ENCODE results near the gene NSMCE1. TPM values are rescaled to one million over a fixed set of nuclear protein-coding genes. Genes with fewer than 3 reads are reported as not detected.

The NSMCE1 gene
- total RNA-seq, 1 experiment from 2014 or later, result 45.7 TPM

- no peak for TF ChIP-seq EZH2 (IDR thresholded peaks at IDR 0.05; ENCODE audit: borderline replicate concordance, low read depth, low read length, poor library complexity, severe bottlenecking)
- TF ChIP-seq CTCF (conservative IDR thresholded peaks at IDR 0.05; ENCODE audit: low read depth, low read length), result no peak
- Histone ChIP-seq H3K36me3 (ENCODE audit: insufficient read depth, low read length, poor library complexity, severe bottlenecking) (no peaks in the 10 kb centered on the region), H3K27ac (ENCODE audit: low read depth, low read length, poor library complexity, severe bottlenecking) (peak overlapping the region; percentile 57), H3K4me1 (ENCODE audit: insufficient read depth, low read length, poor library complexity, severe bottlenecking) (peaks cover 29% of the 10 kb centered on the region), H3K4me3 (ENCODE audit: low read depth, low read length, poor library complexity, severe bottlenecking) (no peak overlapping the region), H3K27me3 (replicated peaks; ENCODE audit: insufficient read depth, low read depth, low read length, poor library complexity) (no peaks in the 10 kb centered on the region), H3K9me3 (ENCODE audit: low read depth, low read length, poor library complexity, severe bottlenecking) (no peaks in the 10 kb centered on the region)
- peak; percentile 63 for DNase-seq (ENCODE audit: low spot score)
- ChIA-PET CTCF (no interaction called here), POLR2A (ENCODE audit: low non-redundant PET) (no interaction called here)
- intact Hi-C loops (cut with micrococcal nuclease; ENCODE audit: unreplicated experiment), result no loop called here
- BruUV-seq (replicated peaks), result no TSS peak
Observed at GRCh38 chr16:27199736-27200135, 68.8 kb downstream of the NSMCE1 start.

GRCh38 chr16:27199235-27199586, 69.4 kb downstream of the NSMCE1 start:
- no peak for DNase-seq (ENCODE audit: low spot score)
- TF ChIP-seq CTCF (conservative IDR thresholded peaks at IDR 0.05; ENCODE audit: low read depth, low read length) (no peak), EZH2 (IDR thresholded peaks at IDR 0.05; ENCODE audit: borderline replicate concordance, low read depth, low read length, poor library complexity, severe bottlenecking) (no peak)
- TSS peak; percentile 69 for BruUV-seq (replicated peaks)
- peaks cover 29% of the 10 kb centered on the region for H3K4me1 ChIP-seq (ENCODE audit: insufficient read depth, low read length, poor library complexity, severe bottlenecking)
- intact Hi-C loops (cut with micrococcal nuclease; ENCODE audit: unreplicated experiment), result no loop called here
- no peaks in the 10 kb centered on the region for H3K9me3 ChIP-seq (ENCODE audit: low read depth, low read length, poor library complexity, severe bottlenecking)
- POLR2A ChIA-PET (ENCODE audit: low non-redundant PET), result no interaction called here
- CTCF ChIA-PET, result no interaction called here
- no peak overlapping the region for H3K4me3 ChIP-seq (ENCODE audit: low read depth, low read length, poor library complexity, severe bottlenecking)
- peak overlapping the region; percentile 57 for H3K27ac ChIP-seq (ENCODE audit: low read depth, low read length, poor library complexity, severe bottlenecking)
- H3K36me3 ChIP-seq (ENCODE audit: insufficient read depth, low read length, poor library complexity, severe bottlenecking), result no peaks in the 10 kb centered on the region
- no peaks in the 10 kb centered on the region for H3K27me3 ChIP-seq (replicated peaks; ENCODE audit: insufficient read depth, low read depth, low read length, poor library complexity)

GRCh38 chr16:27198451-27199234, 69.9 kb downstream of the NSMCE1 start:
- ChIA-PET CTCF (no interaction called here), POLR2A (ENCODE audit: low non-redundant PET) (no interaction called here)
- H3K27ac ChIP-seq (ENCODE audit: low read depth, low read length, poor library complexity, severe bottlenecking), result peak overlapping the region; percentile 57
- intact Hi-C loops (cut with micrococcal nuclease; ENCODE audit: unreplicated experiment), result no loop called here
- H3K27me3 ChIP-seq (replicated peaks; ENCODE audit: insufficient read depth, low read depth, low read length, poor library complexity), result no peaks in the 10 kb centered on the region
- no peak overlapping the region for H3K4me3 ChIP-seq (ENCODE audit: low read depth, low read length, poor library complexity, severe bottlenecking)
- H3K9me3 ChIP-seq (ENCODE audit: low read depth, low read length, poor library complexity, severe bottlenecking), result no peaks in the 10 kb centered on the region
- peak; percentile 76 for DNase-seq (ENCODE audit: low spot score)
- no peaks in the 10 kb centered on the region for H3K36me3 ChIP-seq (ENCODE audit: insufficient read depth, low read length, poor library complexity, severe bottlenecking)
- H3K4me1 ChIP-seq (ENCODE audit: insufficient read depth, low read length, poor library complexity, severe bottlenecking), result peaks cover 29% of the 10 kb centered on the region
- no TSS peak for BruUV-seq (replicated peaks)
- TF ChIP-seq CTCF (conservative IDR thresholded peaks at IDR 0.05; ENCODE audit: low read depth, low read length), result no peak
- TF ChIP-seq EZH2 (IDR thresholded peaks at IDR 0.05; ENCODE audit: borderline replicate concordance, low read depth, low read length, poor library complexity, severe bottlenecking), result no peak

Data from A673 (cell line).